HG03135 (cell line): ENCODE data around the gene VGLL4.
"Not testable (repeated sequence)": the region's sequence is repeated elsewhere in the genome, so short reads cannot be mapped to it uniquely, and the experiment has no call there.

Experiments
- ATAC-seq: cut with Tn5 transposase; IDR thresholded peaks from one replicate; pipeline ENCODE4 v1.9.1; 2021; ENCODE audit warnings: mild to moderate bottlenecking, moderate library complexity; ENCODE audit not compliant: unreplicated experiment

Gene VGLL4

GRCh38 chr3:11588755-11589154, 55.0 kb downstream of the VGLL4 start:
- ATAC-seq: no peak

DNA sequence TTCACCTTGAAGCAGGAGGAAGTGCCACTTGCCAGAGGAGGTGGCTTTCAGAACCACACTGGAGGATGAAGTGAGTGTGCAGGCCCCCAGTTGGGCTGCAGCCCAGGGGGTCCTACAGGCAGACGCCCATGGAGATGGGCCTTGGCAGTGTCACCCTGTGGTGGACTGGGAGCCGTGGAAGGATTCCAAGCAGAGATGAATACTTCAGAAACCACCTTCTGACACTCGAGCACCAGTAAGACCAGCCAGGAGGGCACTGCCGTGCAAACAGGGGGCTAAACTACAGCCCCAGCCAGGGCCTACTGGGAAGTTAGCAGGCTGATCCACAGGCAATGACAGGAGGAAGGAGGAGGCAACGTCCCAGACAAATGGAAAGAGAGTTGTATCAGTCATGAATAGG, 55.4 kb downstream of the VGLL4 start:
- ATAC-seq: no peak

DNA sequence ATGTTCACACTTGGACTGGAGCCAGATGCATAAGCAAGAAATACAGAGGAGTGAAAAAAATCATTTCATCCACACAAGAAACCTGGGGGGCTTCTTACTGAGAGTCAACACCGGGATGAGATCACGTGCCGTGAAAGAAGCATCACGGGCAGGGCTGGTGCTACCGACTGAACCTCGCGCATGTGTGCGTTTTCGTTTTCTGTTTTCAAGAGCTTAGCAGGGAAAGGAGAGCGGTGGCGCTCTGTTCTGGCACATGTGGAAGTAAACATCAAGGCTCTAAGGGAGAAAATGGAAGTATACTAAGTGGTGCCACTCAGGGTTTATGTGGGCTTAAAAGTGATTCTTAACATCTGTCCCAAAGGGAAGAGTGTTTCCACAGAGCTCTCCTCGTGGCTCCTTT, 55.9 kb downstream of the VGLL4 start:
- no peak for ATAC-seq

DNA sequence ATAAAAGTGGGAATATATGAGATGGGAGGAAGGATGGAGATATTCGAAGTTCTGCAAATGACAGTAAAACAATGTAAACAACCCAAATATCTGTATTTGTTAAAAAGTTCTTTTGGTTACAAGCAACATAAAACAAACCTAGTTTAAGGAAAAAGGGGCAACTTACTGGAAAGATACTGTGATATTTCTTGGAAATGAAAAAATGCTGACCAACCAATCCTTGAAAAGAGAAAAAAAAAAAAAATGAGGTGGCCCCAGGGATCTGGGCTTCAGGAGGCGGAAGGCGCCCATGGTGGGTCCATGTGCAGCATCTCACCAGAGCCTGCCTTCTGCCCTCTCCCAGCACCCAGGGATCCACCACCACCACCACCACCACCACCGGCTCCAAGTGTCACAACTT, 59.1 kb downstream of the VGLL4 start:
- ATAC-seq: no peak

- ATAC-seq: no peak
Measured at GRCh38 chr3:11583638-11584046, 60.1 kb downstream of the VGLL4 start.

DNA sequence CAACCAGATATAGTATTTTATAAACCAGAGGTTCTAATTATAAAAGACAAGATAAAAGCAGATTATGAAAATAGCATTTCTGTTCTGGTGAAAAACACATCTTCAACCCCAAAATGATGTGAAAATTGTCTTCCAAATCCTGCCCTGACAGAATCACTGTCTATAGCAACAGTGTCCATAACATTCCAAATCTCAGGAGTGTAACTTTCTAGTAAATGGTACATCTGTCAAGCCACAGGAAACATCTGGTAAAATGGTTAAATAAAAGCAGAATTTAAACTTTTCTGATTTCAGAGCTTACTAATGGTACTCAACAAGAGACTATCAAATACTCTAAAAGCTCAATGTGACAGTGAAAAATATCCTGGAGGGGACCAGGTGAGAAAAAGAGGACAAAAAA, 60.5 kb downstream of the VGLL4 start:
- ATAC-seq: no peak

GRCh38 chr3:11582191-11582968, 61.3 kb downstream of the VGLL4 start:
- ATAC-seq: no peak

DNA sequence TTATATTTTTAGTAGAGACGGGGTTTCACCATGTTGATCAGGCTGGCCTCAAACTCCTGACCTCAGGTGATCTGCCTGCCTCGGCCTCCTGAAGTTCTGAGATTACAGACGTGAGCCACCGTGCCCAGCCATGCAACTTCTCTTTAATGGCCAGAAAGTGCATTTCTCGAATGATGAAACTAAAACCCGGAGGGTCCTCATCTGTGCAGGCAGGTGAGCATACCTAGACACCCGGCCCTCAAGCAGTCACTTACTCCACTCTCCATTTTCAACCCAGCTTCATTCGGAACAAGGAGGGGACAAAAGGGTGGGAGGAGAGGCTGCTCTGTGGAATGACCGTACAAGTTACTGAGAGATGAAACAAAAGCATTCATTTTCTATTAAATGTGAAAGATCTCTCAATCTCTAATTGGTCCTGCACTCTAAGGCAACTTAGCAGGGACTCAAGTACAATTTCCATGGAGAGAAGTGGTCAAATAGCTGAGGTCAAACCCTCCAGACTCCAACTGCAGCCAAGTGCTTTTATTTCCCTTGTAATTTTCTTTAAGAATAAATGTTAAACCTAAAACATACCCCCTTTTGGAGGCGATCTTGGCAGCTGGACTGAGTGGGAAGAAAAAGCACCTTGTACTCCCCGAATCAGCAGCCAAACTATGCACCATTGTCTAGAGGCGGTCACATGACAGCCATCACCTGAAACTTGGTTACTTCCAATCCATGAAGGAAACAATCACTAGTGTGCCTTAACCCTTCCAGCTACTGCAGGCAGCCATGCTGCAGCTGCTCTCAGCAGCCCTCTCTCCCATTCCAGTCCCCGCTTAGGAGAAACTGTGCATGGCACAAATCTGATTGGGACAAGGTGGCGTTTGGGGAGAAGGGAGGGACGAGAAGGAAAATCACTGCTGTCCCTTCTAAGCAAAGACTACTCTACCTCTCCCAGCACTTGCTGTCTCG, 62.2 kb downstream of the VGLL4 start:
- ATAC-seq: no peak

DNA sequence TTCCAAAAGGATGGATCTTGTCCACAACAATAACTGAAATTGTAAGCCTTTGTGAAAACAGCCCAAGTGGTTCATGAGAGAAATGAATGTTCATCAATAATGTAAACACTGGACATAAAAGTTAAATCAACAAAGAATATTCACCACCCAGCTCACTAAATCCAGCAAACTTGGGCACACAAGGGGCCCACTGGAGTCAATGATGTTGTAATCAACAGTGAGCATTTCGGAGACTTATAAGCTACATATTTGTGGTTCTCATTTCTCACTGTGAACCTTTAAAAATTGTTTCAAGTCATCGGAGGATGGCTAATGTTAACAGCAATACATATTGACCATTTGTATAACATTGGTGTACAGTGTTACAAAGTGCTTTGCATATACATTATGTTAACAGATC, 63.1 kb downstream of the VGLL4 start:
- ATAC-seq: no peak

GRCh38 chr3:11578169-11578568, 65.5 kb downstream of the VGLL4 start:
- ATAC-seq: no peak

DNA sequence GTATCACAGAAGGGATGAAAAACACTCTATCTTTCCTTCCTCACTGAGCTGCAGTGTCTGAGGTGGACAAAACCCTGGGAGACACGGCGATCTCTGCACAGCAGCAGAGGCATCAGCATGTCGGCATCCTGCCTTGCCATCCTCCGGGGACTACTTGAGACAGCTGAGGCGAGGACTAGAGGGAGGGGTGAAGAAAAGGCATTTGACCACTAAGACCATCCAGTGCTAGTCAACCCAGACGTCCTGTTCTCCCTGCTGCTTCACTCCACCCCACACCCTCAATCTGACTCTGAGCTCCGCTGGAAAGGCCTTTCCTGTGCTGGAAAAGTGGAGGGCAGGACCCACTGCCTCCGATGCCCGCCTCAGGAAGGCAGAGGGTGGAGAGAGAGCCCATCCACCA, 67.3 kb downstream of the VGLL4 start:
- no peak for ATAC-seq

GRCh38 chr3:11575677-11576076, 68.0 kb downstream of the VGLL4 start:
- ATAC-seq: no peak

GRCh38 chr3:11574981-11575669, 68.6 kb downstream of the VGLL4 start:
- no peak for ATAC-seq

- ATAC-seq: not testable (repeated sequence)
Measured at GRCh38 chr3:11572660-11573059, 71.1 kb downstream of the VGLL4 start.

- no peak for ATAC-seq
Measured at GRCh38 chr3:11570789-11571495, 72.8 kb downstream of the VGLL4 start.

DNA sequence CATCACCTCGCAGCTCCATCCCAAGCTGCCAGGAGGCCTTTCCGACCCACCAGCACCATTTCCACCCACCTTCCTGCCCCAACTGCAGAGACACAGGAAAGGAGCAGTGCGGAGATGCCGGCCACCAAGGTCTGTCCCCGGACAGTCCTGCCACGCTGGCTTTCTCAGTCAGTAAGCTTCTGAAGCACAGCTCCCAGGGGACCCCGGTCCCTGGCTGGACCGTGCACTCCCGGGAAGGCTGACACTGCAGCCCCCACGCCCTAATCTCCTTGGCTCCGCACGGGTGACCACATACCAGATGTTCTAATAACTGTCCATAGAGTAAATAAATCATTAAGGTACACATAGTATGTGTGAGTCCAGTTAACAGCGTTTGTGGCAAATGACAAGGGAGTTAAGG, 73.5 kb downstream of the VGLL4 start:
- ATAC-seq: no peak

GRCh38 chr3:11569156-11569741, 74.5 kb downstream of the VGLL4 start:
- no peak for ATAC-seq

GRCh38 chr3:11568503-11569155, 75.1 kb downstream of the VGLL4 start:
- no peak for ATAC-seq

DNA sequence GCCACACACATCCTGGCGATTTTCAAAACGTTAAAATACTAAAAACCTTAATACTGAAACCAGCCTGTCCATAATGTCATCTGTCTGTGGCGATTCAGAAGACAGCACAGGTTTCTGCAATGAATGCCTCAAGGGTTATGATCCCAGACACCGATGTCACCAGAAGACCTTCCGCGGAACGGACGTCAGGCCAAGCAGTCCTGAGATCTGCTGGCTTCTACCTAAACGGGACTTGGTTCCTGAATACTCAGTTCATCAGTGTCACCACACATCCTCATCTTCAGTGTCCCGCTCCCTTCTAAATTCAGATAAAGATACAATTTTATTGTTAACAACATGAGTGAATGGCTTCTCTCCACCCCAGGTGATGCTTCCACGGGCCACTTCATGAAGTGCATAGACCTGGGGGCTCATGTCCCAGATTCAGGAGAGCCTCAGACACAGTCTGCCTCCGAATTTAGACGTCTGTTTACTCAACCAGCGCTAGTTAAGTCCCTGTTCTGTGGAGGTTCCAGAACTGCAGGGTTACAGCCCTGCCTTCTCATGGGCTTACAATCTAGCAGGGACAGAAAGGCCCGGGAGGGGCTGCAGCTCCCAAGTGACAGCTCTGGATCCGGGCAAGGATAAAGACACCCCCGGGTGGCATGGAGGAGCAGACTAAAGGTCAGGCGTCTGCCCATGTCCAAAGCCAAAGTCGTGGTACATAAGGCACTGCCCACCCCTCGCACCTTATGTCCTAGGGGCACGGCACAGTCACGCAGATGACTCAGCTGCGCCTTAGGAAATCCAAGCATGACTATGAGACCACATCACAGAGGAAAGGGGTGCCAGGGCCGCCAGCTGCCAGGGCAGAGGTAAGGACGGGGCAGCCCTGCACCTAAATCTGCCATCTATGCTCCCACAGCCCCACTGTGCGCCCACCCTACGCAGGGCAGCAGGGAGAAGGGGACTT, 75.9 kb downstream of the VGLL4 start:
- no peak for ATAC-seq
